Purkinje cell (primary cell): ENCODE data around the gene RSL24D1. TPM values are rescaled to one million over a fixed set of nuclear protein-coding genes. Genes with fewer than 3 reads are reported as not detected.

ENCODE experiments used
- polyA plus RNA-seq: library from polyadenylated mRNA; unstranded; fragments of >200 nt; fragmentation: Nextera tagmentation; gene quantifications from 2 replicates; pipeline ENCODE4 v1.2.1, GENCODE V29; 2014

RSL24D1 gene
- polyA plus RNA-seq, result 182 and 194 TPM in 2 replicates

GRCh38 chr15:55196458-55197361, at the start of gene RSL24D1:
Gene RSL24D1, minus strand, starts transcription at chr15:55196941. Its CDS starts 51 bp downstream, at chr15:55196890.

Other genes with a start within 250 kb of the RSL24D1 start
- 4.9 and 5.6 TPM in 2 replicates for gene RAB27A, start 92.9 kb upstream of the RSL24D1 start, polyA plus RNA-seq
- 35.2 and 44.2 TPM in 2 replicates for gene PIGBOS1, start 122.2 kb upstream of the RSL24D1 start, polyA plus RNA-seq
- gene PIGB, start 122.3 kb upstream of the RSL24D1 start, polyA plus RNA-seq, result 25.1 and 37.9 TPM in 2 replicates
- 212 and 225 TPM in 2 replicates for gene CCPG1, start 211.4 kb upstream of the RSL24D1 start, polyA plus RNA-seq
- gene PIERCE2, start 211.6 kb upstream of the RSL24D1 start, polyA plus RNA-seq, result 30.2 and 33.0 TPM in 2 replicates